C4-2B (cell line): ENCODE measurements around the gene VPS13D.

ENCODE experiments used
- CTCF ChIP-seq: fragments of 450-650 bp; conservative IDR thresholded peaks from 2 replicates; pipeline ENCODE4 v1.5.1; 2017; ENCODE audit warnings: mild to moderate bottlenecking
- ZFX ChIP-seq: fragments of 450-650 bp; IDR thresholded peaks from 2 replicates; pipeline ENCODE4 v1.6.1; 2017

- TF ChIP-seq CTCF = no peak
- TF ChIP-seq ZFX = no peak
Measured at GRCh38 chr1:12348113-12348512, 118.3 kb downstream of the VPS13D start.
